ENCODE results near the gene FOSL1.

The FOSL1 gene

DNA sequence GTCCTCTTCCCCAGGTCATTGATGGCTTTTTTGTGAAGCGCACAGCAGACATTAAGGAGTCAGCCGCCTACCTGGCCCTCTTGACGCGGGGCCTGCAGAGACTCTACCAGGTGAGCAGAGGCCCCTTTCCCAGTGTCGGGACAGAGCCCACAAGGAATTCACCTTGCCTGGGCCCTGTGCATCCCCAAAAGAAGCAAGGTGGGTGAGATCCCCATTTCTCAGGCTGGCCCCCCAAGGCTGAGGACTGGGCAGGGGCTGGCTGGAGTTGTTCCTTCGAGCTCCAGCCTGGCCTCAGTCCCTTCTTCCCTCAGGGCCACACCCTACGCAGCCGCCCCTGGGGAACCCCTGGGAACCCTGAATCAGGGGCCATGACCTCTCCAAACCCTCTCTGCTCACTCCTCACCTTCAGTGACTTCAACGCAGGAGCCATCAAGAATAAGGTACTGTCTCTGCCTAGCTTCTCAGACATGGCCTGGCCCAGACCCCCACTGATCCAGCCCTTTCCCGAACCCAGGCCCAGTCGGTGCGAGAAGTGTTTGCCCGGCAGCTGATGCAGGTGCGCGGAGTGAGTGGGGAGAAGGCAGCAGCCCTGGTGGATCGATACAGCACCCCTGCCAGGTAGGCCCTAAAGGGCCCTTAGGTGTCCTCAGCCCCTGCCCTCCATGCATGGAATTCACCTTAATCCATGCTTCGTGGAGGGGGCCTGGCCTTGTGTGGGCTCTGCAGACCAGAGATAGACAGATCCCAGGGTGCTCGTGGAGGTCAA, 35.3 kb downstream of the FOSL1 start:
- Histone ChIP-seq H3F3A (ENCODE audit: insufficient read depth, low read length) (no peaks in the 10 kb centered on the region), H4K20me1 (ENCODE audit: insufficient read depth, low read length) (no peaks in the 10 kb centered on the region), H3K36me3 (ENCODE audit: insufficient read depth, low read length) (peaks cover 63% of the 10 kb centered on the region), H3K4me2 (ENCODE audit: low read length) (no peak overlapping the region), H3K9ac (ENCODE audit: low read length) (no peak overlapping the region), H3K27me3 (ENCODE audit: insufficient read depth, low read length) (no peaks in the 10 kb centered on the region), H2AFZ (ENCODE audit: low read length) (no peak overlapping the region), H3K9me3 (ENCODE audit: low read length) (no peaks in the 10 kb centered on the region), H3K4me1 (ENCODE audit: insufficient read depth, low read length, severe bottlenecking) (peaks cover 13% of the 10 kb centered on the region), H3K4me3 (ENCODE audit: low read depth, low read length, poor library complexity, severe bottlenecking) (no peak overlapping the region), H3K79me2 (ENCODE audit: insufficient read depth, low read length) (peaks cover 6% of the 10 kb centered on the region; the same call in 1 of the 2 replicates), H3K9me2 (ENCODE audit: low read depth, low read length) (no peaks in the 10 kb centered on the region), H3K27ac (ENCODE audit: low read depth, low read length, poor library complexity, severe bottlenecking) (no peak overlapping the region)
- TF ChIP-seq CTCF (IDR thresholded peaks at IDR 0.05; ENCODE audit: low read length), result no peak
- TF ChIP-seq EZH2 (IDR thresholded peaks at IDR 0.05; ENCODE audit: borderline replicate concordance, low read length), result no peak

DNA sequence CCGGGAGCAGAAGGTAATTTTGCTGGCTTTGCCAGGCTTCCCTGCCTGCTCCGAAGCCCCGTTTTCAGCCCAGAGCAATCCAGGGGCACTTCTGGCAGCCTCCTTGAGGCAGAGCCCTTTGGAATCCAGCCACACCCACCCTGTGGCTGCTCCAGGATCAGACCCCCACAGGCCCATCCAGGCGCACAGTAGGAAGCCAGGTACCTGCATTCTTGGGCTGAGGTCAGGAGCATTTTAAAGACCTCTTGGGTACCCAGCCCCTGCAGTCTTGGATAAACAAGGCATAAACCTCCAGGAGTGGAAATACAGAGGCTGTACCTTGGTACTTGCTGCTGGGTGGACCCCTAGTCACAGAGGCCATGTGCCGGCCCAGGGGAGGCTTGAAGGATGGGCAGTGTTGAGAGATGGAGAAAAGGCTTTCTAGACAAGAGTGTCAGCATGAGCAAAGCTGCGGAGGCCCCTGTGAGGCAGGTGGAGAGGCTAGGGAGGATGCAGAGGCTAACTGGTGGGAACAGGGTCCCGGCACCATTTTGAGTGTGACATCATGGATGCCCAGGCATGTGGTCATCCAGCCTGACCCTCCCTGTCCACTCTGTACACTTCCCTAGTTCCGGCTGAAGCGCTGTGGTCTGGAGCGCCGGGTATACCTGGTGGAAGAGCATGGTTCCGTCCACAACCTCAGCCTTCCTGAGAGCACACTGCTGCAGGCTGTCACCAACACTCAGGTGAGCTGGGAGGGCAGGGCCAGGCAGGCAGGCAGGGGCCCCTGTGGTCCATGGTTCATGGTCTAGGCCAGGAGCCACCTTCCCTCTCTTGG, 36.1 kb downstream of the FOSL1 start:
- no peak overlapping the region for H3K27ac ChIP-seq (ENCODE audit: low read depth, low read length, poor library complexity, severe bottlenecking)
- no peaks in the 10 kb centered on the region for H4K20me1 ChIP-seq (ENCODE audit: insufficient read depth, low read length)
- H3K27me3 ChIP-seq (ENCODE audit: insufficient read depth, low read length), result no peaks in the 10 kb centered on the region
- H3K4me3 ChIP-seq (ENCODE audit: low read depth, low read length, poor library complexity, severe bottlenecking), result no peak overlapping the region
- H3K9me2 ChIP-seq (ENCODE audit: low read depth, low read length), result no peaks in the 10 kb centered on the region
- no peaks in the 10 kb centered on the region for H3F3A ChIP-seq (ENCODE audit: insufficient read depth, low read length)
- H3K4me1 ChIP-seq (ENCODE audit: insufficient read depth, low read length, severe bottlenecking), result peaks cover 17% of the 10 kb centered on the region
- no peak overlapping the region for H2AFZ ChIP-seq (ENCODE audit: low read length)
- no peaks in the 10 kb centered on the region for H3K9me3 ChIP-seq (ENCODE audit: low read length)
- no peak overlapping the region for H3K9ac ChIP-seq (ENCODE audit: low read length)
- no peak overlapping the region for H3K4me2 ChIP-seq (ENCODE audit: low read length)
- TF ChIP-seq EZH2 (IDR thresholded peaks at IDR 0.05; ENCODE audit: borderline replicate concordance, low read length) (no peak), CTCF (IDR thresholded peaks at IDR 0.05; ENCODE audit: low read length) (no peak)
- peaks cover 6% of the 10 kb centered on the region; the same call in 1 of the 2 replicates for H3K79me2 ChIP-seq (ENCODE audit: insufficient read depth, low read length)
- peaks cover 63% of the 10 kb centered on the region for H3K36me3 ChIP-seq (ENCODE audit: insufficient read depth, low read length)

GRCh38 chr11:65862941-65863888, 37.0 kb downstream of the FOSL1 start:
- Histone ChIP-seq H3K27me3 (ENCODE audit: insufficient read depth, low read length) (no peaks in the 10 kb centered on the region), H3K9ac (ENCODE audit: low read length) (no peak overlapping the region), H3K4me2 (ENCODE audit: low read length) (no peak overlapping the region), H3K27ac (ENCODE audit: low read depth, low read length, poor library complexity, severe bottlenecking) (no peak overlapping the region), H3K9me2 (ENCODE audit: low read depth, low read length) (no peaks in the 10 kb centered on the region), H3K4me3 (ENCODE audit: low read depth, low read length, poor library complexity, severe bottlenecking) (no peak overlapping the region), H3F3A (ENCODE audit: insufficient read depth, low read length) (0 out of 2 replicates have a peak, but pooled peaks cover 5% of the 10 kb centered on the region), H3K79me2 (ENCODE audit: insufficient read depth, low read length) (peaks cover 6% of the 10 kb centered on the region; the same call in 1 of the 2 replicates), H3K36me3 (ENCODE audit: insufficient read depth, low read length) (peaks cover 63% of the 10 kb centered on the region), H4K20me1 (ENCODE audit: insufficient read depth, low read length) (no peaks in the 10 kb centered on the region), H3K9me3 (ENCODE audit: low read length) (no peaks in the 10 kb centered on the region), H3K4me1 (ENCODE audit: insufficient read depth, low read length, severe bottlenecking) (peaks cover 24% of the 10 kb centered on the region), H2AFZ (ENCODE audit: low read length) (no peak overlapping the region)
- TF ChIP-seq CTCF (IDR thresholded peaks at IDR 0.05; ENCODE audit: low read length), result no peak
- TF ChIP-seq EZH2 (IDR thresholded peaks at IDR 0.05; ENCODE audit: borderline replicate concordance, low read length), result no peak
